T1000 (cell line): ENCODE data around the gene SNX20.

Source experiments
- DNase-seq: peaks from one replicate; lab custom pipeline; 2025; ENCODE audit warnings: mixed read lengths; lab: John Stamatoyannopoulos, UW

Gene SNX20

DNA sequence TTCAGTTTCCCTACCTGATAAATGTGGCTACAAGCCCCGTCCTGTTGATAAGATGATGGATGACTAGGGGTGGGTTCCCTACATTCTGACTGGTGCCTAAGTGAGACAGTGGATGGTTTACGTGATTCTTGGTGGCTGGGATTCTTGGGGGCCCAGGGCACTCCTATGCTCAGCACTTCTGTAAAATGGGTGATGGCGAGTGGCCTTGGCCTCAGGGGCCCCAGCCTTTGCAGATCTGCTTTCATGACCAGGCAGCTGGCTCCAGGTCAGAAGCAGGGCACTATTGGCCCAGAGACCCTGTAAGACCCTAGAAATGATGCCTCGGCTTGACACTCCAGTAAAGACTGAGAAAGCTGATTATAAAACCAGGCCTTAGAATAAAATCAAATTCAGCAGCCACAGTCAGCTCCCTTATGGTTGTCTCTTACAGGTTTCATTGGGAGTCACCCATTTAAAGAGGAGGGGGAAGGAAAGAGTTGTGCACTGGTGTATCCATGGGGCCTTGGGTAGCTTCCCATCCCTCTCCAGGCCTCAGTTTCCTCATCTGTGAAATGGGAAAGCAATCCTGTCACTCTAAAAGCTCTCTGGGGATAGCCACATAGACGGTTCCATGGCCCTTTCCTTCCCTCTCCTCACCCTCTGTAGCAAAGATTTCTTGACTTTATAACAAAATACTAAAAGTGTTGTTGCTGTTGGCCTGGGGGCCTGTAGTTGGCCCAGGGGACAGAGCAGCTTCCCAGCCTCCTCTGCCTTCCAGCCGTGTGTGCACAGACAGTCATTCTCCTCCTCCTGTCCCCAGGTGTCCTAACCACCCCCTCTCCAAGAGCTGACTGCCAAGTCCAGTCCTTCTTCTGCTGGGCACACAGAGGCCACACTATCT is 1.2 kb downstream of the SNX20 start:
- no peak for DNase-seq

DNA sequence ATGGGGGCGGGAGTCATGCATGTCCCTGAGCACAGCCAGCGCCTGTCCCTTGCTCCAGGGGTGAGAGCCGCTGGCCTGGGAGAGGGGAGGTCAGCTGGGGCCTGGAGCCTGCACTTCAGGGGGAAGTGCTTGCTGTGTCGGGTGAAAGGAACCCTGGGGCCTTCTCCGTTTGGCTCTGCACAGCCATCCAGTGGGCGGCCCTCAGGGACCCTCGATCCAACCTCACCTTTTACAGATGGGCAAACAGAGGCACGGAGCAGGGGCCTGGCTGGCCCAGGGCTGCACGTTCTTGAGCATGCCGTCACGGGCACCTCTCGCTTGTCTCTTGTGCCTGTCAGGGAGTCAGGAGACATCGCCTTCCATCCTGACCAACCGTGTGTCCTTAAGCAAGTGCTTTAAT is 1.8 kb downstream of the SNX20 start:
- no peak for DNase-seq

DNA sequence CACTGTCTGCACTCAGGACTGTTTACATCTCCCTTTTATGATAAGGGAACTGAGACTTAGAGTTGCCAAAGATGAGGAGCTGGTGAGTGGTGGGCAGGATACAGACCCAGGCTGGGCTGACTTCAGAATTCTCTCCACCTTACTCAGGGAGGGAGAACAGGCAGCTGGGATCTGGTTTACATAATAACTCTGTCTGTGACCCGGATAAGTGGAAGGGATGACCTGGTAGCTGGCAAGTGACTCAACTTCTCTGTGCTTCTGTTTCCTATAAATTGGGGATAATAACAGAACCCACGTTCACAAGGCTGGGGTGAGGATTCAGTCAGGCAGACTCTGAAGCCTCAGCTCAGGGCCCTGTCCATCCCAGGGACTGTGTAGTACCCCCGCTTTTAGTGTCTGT is 2.6 kb downstream of the SNX20 start:
- no peak for DNase-seq

DNA sequence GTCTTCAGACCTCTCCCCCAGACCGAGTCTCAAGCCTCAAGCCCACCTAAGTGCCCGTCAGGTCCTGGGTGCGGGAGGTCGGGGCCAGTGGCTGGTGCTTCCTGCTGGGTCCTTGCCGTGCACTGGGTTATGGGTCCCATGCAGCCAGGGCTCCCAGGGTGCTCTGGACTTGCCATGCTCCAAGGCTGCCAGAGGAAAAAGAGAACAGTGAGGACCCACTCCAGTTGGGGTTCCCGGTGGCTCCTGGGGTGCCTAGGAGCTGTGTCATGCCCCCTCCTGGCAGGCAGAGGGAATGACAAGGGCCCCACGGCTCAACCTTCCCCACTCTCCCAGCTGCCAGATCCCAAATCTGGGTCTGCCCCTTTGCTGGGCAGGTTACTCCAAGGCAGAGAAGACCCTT is 3.8 kb downstream of the SNX20 start:
- no peak for DNase-seq

GRCh38 chr16:50676684-50677225 is 4.4 kb downstream of the SNX20 start:
- no peak for DNase-seq

GRCh38 chr16:50675686-50676610 is 5.2 kb downstream of the SNX20 start:
- DNase-seq: no peak

DNA sequence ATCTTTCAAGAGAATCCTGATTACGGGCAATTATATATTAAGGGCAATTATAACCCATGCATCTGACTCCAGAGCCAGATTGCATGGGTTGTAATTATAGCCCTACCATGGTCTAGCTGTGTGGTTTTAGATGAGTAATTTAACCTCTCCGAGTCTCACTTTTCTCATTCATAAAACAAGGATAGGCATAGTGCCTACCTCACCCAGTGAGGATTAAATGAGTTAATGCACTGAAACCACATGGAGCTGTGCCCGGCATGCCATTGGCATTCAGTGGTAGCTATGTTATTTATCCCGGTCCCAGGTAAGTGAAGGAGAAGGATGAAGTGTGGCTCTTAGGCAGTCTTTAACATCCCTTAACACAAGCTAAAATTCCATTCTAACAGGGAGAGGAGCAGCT is 6.3 kb downstream of the SNX20 start:
- no peak for DNase-seq

DNA sequence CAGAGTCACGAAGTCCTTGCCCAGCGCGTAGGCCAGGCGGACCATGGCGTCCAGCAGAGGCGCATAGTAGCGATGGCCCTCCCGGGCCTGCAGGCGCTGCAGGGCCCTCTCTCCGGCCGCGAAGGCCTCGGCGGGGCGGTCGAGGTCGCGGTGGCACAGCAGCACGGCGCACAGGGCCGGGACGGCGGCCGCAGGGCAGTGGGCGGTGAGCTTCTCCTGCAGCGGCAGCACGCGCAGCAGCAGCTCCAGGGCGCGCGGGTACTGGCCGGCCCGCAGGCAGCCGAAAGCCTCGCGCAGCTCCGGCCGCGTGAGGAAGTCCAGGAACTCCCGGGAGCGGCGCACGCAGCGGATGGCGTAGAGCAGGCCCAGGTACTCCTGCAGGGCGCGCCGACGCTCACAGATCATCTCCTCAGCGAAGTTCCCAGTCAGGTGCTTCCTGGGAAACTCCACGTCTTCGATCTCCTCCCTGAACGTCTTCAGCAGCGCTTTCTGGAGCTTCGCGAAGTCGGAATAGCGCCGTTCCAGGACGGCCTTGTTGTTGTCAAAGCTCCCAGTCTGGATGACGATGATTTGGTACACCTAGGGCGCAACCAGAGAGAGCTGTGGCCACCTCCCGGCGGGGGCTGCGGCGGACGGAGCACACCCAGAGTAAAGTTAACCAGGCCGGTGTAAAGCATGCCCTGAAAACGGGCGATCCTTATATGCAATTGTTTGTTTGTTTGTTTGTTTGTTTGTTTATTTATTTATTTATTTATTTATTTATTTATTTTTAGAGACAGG is 7.4 kb downstream of the SNX20 start:
- DNase-seq: no peak

DNA sequence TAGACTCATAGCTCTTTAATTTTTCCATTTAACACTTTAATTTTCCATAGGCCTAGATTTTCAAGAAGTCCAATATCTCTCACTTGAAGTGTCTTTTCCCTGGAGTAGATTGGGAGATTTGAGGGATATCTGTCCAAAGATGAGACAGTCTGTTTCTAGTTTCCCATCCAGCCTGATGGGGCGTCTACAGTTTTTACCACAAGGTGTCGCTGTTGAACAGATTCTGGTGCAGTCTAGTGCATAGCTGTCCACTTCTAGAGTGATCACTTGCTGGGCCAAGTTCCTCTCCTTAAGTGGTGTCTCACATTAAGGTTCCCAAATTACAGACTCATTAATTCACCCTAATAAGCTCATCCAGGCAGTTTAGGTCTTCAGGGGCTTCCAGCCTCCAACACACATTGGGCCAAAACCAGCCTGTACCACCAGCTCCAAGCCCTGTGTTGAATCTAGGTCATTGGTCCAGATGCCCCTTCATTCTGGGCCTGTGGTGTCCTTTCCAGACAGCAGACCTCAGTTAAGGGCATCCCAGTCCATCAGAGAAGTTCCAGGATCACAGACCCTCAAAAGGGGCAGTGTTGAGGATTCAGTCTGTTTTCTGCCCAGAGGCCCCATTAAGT is 9.4 kb downstream of the SNX20 start:
- no peak for DNase-seq

DNA sequence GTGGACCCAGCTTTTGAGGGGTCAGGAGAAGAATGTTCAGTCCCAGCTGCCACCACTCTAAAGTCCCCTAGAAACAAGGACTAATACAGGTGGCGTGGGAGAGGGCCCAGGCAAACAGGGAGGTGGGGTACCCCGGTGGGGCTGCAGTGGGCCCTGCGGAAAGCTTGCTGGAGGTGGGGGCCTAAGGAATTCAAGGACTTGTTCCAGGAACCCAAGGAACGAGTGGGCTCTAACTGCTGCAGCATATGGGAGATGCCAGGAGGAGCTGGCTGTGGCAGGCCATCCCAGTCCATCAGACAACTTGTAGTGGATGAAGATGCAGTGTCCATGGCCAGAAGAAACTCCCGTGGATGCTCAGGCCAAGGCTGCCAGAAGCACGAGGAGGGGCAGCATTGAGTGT is 10.6 kb downstream of the SNX20 start:
- no peak for DNase-seq

DNA sequence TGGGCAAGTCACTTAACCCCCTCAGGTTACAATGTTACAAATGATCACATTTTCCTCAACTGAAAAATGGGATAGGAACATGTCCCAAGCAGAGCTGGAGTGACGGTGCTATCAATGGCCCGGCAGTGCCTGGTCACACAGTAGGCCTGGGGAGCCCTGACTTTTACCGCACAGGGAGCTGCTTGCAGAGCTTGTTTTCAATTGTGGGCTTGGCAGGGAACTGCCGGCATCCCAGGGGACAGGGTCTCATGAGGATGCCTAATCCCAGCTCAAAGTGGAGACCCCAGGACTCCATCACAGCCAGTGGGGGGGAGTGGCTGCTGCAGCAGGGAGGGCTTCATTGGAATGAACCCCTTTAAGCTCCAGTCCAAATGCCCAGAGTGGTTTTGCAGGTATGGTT is 11.4 kb downstream of the SNX20 start:
- DNase-seq: no peak

- DNase-seq: no peak
Measured at GRCh38 chr16:50668368-50669008, 12.6 kb downstream of the SNX20 start.

- DNase-seq: no peak
Measured at GRCh38 chr16:50667497-50668367, 13.4 kb downstream of the SNX20 start.

GRCh38 chr16:50666658-50667496 is 14.2 kb downstream of the SNX20 start:
- no peak for DNase-seq

- peak; percentile 45 for DNase-seq
Measured at GRCh38 chr16:50665128-50665878, 15.8 kb downstream of the SNX20 start.

DNA sequence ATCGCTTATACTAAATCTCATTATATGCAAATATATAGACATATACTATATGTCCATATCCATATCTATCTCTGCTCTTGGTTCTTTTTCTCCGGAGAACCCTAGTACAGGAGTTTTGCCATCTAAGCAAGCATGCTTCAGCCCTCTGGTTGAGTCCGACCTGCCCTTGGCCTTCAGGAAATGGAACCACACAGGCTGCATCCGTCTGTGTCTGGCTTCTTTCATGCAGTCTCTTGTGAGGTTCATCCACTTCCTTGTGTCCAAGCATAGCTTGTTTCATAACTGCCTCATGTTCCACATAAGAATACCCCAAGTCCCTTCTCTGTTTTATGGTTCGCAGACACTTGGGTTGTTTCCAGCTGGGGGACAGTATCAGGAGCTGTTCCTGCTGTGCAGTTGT is 16.8 kb downstream of the SNX20 start:
- DNase-seq: no peak

- DNase-seq: no peak
Measured at GRCh38 chr16:50662306-50662940, 18.7 kb downstream of the SNX20 start.

DNA sequence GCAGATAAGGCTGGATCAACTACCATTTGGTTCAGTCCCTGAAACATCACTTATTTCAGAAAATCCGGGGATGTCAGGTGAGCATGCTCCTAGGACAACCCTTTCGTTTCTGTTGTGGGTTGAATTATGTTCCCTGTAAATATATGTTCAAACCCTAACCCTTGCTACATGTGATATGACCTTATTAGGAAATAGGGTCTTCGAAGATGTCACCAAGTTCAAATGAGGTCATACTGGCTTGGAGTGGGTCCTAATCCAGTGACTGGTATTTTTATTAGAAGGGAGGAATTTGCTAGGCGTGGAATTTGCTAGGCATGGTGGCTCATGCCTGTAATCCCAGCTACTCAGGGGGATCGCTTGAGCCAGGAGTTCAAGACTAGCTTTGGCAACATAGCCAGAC is 21.3 kb downstream of the SNX20 start:
- no peak for DNase-seq
